Embryonic facial prominence (tissue), 1 donor: Measurements from ENCODE around the gene SFTPD.
"Not testable (repeated sequence)": the region's sequence is repeated elsewhere in the genome, so short reads cannot be mapped to it uniquely, and the experiment has no call there.

Experiments
- DNase-seq: peaks from one replicate; pipeline ENCODE4 v3.0.0-alpha.2; 2016; ENCODE audit errors: extremely low spot score

The SFTPD gene

GRCh38 chr10:79925614-79926013 is 23.3 kb downstream of the SFTPD start:
- no peak for DNase-seq

GRCh38 chr10:79923669-79924068 is 25.2 kb downstream of the SFTPD start:
- DNase-seq = no peak

GRCh38 chr10:79923145-79923544 is 25.8 kb downstream of the SFTPD start:
- DNase-seq = no peak

- not testable (repeated sequence) for DNase-seq
These were observed 26.9 kb downstream of the SFTPD start for GRCh38 chr10:79922011-79922412.

GRCh38 chr10:79915838-79916237 is 33.1 kb downstream of the SFTPD start:
- not testable (repeated sequence) for DNase-seq

- not testable (repeated sequence) for DNase-seq
These were observed 34.4 kb downstream of the SFTPD start for GRCh38 chr10:79914512-79914911.

- no peak for DNase-seq
These were observed 38.1 kb downstream of the SFTPD start for GRCh38 chr10:79910836-79911235.

- no peak for DNase-seq
These were observed 38.6 kb downstream of the SFTPD start for GRCh38 chr10:79910344-79910743.

- DNase-seq = no peak
These were observed 43.3 kb downstream of the SFTPD start for GRCh38 chr10:79905322-79906314.

GRCh38 chr10:79904671-79905321 is 44.1 kb downstream of the SFTPD start:
- DNase-seq = peak; percentile 19

- DNase-seq = not testable (repeated sequence)
These were observed 47.3 kb downstream of the SFTPD start for GRCh38 chr10:79901571-79901970.

GRCh38 chr10:79898597-79899325 is 50.1 kb downstream of the SFTPD start:
- no peak for DNase-seq

- DNase-seq = not testable (repeated sequence)
These were observed 56.0 kb downstream of the SFTPD start for GRCh38 chr10:79892896-79893295.

GRCh38 chr10:79890469-79890868 is 58.4 kb downstream of the SFTPD start:
- DNase-seq = no peak

GRCh38 chr10:79888984-79889383 is 59.9 kb downstream of the SFTPD start:
- not testable (repeated sequence) for DNase-seq
